ENCODE measurements around the gene NPTN. TPM values are rescaled to one million over a fixed set of nuclear protein-coding genes. Genes with fewer than 3 reads are reported as not detected.

Gene NPTN
- total RNA-seq, 4 donors from 2014 or later: 66.9 to 97.5 (median 79.9) TPM

GRCh38 chr15:73621286-73621826 lies 11.8 kb downstream of the NPTN start:
- no peak for TF ChIP-seq CTCF (IDR thresholded peaks at IDR 0.05; ENCODE audit: low read depth)

- no peak for TF ChIP-seq CTCF (IDR thresholded peaks at IDR 0.05; ENCODE audit: low read depth)
These were observed 13.1 kb downstream of the NPTN start for GRCh38 chr15:73620078-73620477.

- no peak for TF ChIP-seq CTCF (IDR thresholded peaks at IDR 0.05; ENCODE audit: low read depth)
These were observed 15.3 kb downstream of the NPTN start for GRCh38 chr15:73617913-73618312.

GRCh38 chr15:73617301-73617831 lies 15.8 kb downstream of the NPTN start:
- no peak for TF ChIP-seq CTCF (IDR thresholded peaks at IDR 0.05; ENCODE audit: low read depth)

- no peak for TF ChIP-seq CTCF (IDR thresholded peaks at IDR 0.05; ENCODE audit: low read depth)
These were observed 24.2 kb downstream of the NPTN start for GRCh38 chr15:73608941-73609340.

- TF ChIP-seq CTCF (IDR thresholded peaks at IDR 0.05; ENCODE audit: low read depth): no peak
These were observed 24.7 kb downstream of the NPTN start for GRCh38 chr15:73608475-73608874.

GRCh38 chr15:73607843-73608242 lies 25.3 kb downstream of the NPTN start:
- TF ChIP-seq CTCF (IDR thresholded peaks at IDR 0.05; ENCODE audit: low read depth): no peak

Data from subcutaneous adipose tissue (tissue), 4 donors.